HCEC 1CT (cell line): ENCODE data around the gene RAD50.

Experiments used
- DNase-seq: peaks from one replicate; pipeline ENCODE4 v3.0.0-alpha.2; 2017

RAD50 gene

DNA sequence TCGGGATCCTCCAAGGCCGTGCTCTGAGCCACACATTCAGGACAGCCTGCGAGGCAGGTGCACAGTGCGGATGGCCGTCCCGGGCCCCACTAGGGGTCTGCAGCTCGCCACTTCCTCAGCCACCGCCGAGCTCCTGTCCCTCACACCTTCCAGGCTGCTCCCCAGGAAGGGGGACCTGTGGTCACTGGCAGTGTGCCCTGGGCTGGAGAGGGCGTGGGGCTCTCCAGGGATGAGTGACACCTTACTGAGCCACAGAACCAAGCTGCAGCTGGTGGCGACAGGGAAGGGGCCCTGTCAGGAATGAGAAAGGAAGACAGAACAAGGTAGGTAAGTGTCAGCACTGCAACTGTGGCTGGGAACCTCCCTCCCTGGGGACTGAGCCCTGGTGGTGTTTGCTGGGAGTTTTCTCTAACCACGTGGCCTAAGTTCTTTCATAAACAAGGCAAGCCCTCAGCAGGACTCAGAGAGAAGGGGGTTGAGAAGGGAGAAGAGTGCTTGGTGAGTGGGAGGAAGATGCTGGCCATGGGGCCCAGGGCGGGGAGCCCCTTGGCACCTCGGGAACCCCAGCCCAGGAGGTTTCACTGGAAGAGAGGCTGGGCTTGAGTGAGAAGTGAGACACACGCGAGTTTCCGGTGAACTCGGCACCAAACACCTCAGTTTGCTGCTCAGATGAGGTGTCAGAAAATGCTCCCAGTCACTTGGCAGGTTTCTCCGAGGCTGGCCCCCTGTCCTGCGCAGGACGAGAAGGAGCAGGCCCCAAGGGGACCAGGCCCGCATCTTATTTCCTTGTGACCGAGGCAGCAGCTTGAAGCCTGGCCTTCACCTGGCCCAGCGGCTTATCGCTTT, 106.4 kb downstream of the RAD50 start:
- no peak for DNase-seq

DNA sequence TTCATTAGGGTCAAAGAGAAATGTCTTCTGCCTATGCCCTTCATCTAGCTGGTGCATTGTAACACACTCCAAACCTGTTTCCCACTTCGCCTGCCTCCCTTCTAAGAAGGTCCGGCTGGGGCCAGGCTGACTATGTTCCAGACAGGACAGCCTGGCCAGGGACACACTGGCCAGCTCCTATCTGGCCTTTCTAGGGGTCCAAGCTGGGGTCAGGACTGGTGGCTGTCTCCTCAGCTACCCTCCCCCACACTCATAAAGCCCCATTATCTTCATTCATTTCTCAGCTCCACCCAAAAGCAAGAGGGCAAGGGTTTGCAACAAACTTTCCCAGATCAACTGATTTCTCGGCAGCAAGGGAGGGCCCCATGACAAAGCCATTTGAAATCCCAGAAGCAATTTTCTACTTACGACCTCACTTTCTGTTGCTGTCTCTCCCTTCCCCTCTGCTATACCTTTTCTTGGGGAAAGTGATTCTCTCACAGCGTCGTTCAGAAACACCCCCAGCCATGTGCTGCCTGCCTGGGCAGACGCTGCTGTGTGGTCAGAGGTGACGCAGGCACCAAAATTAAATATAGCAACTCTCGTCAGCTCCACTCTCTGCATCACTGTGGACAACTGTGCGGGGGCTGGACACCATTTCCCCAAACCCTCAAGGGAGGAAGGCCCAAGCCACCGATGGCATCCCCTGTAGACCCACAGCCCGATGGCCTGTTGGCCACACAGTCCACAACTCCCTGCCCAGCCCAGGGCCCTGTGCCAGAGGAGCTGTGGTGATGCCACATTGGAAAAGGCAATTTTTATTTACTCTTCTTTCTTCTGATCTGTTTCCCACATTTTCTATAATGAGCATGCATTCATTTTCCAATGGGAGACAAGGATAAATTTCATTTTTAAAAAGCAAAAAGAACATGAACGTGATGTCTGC, 107.3 kb downstream of the RAD50 start:
- no peak for DNase-seq

DNA sequence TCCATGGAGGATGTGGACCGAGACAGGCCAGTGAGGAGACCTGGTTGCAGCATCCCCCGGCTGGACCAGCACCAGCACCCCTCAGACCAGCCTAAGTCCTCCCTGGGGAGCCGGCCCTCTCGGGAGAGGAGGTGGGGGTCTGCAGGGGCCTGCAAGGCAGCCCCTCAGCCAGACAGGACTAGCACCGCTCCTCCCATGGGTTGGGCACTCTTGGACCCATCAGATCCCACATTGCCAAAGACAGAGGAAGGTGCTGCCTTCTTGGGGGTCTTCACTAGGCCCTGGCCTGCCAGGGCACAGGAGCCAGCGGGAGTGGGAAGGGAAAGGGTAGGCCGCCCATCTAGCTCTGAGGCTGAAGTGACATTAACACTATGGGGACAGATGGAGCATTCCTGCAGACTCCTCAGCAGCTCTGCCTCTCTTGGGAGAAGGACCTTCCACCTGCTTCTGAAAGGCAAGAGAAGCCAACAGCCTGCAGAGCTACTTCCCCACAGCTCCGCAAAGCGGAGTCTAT, 108.0 kb downstream of the RAD50 start:
- no peak for DNase-seq

DNA sequence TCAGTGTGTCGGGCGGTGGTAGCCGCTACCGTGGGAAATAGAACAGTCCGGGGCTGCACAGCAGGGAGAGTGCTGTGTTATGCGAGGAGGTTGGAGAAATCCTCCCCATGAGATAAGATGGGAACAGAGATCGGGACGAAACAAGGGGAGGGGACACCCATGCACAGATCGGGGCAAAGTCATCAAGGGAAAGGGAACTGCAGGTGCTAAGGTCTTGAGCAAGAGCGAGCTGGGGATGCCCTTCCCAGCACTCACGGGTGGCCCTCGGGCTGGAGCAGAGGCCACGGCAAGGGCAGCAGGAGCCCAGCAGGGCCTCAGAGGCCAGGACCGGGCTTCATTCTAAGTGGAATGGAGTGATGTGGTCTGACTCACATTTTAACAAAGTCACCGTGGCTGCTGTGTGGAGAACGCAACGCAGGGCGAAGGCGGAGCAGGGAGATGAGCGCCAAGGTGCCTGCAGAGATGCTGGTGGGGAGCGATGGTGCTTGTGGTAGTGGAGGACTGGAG, 108.8 kb downstream of the RAD50 start:
- DNase-seq: no peak

DNA sequence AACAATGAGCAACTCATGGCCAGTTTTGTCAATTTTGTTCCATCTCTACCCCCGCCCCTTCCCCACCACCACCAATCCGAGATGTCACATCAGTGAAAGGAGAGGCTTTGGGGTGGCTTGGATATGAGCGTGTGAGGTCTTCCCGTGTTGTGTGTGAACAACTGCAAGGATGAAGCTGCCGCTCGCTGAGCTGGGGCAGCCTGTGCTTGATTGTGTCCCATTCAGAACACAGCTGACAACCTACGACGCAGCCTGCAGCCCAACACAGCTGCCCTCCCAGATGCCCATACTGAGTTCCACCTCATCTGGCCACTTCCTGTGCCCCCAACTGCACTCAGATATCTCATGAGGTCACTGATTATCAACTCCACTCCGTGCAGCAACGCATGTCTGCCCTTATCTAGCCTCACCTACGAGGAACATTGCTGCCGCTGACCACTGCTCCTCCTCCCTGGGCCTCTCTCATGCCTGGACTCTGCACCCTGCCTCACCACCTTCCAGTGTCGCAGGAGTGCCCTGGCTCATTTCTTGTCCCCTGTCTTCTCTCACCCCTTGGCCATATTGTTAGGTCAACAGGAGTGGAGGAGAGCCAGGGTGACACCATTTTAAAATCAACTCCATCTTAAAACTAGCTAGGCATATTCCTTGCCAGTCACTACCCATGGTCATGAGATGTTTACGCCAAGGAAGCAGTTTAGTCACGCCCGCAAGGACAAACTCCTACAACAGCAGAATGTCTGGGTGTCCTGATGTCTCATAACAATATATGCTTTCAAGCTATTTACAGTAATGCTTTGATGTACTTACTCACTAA, 109.7 kb downstream of the RAD50 start:
- DNase-seq: no peak

DNA sequence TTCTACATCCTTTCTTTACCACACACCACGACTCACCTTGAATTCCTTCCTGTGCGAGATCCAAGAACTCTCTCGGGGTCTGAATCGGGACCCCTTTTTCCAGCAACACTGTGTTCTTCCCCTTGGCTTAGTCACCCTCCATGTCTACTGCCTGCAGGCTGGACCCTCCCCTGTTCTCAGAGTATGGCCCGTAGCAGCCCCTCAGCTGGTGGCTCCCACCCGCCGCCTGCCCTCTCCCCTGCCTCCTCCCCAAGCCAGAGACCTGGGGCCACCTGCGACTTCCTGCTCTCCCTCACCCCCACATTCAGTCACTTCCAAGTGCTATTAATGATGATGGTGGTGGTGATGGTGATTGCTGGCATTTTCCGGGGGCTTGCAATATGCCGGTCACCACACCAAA, 110.5 kb downstream of the RAD50 start:
- no peak for DNase-seq

DNA sequence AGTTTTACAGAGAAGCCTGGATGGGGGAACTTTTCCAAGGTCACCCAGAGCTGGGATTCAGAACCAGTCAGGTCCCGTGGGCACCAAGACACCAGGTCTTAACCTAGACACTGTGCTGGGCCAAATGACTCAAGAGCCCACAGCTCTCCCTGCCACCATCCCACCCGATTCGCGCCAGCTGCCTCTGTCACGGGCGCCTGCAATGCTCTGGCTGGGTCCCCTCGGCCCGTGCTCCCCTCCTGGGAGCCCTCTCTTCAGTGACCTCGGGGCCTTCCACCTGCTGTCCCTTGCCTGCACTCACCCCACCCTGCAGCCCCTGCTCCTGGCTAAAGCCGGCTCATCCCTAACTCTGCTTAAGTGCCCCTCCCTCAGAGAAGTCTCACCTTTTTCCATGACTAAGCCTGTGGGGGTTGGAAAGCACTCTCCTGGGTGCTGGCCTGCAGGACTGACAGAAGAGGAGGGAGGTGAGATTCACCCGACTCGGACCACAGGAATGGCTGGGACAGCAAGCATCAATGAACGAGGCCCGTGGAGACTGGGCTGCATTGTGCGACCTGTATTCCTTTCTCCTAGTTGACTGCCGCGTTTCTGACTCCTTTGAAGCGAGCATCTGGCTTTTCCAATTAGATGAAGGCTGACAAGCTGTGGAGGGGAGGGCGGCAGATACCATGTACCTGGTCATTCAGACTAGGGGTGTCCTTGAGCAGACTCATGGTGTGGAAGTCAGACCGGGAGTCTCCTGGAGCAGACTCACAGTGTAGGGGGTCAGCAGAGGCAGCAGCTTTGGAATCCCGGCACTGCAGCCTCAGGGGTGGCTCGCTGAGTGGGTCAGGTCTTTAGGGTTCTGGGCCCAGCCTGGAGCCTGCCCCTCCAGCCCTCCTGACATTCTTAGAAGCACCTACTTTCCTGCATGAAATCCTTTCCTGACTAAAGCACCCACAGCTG, 111.3 kb downstream of the RAD50 start:
- DNase-seq: no peak

DNA sequence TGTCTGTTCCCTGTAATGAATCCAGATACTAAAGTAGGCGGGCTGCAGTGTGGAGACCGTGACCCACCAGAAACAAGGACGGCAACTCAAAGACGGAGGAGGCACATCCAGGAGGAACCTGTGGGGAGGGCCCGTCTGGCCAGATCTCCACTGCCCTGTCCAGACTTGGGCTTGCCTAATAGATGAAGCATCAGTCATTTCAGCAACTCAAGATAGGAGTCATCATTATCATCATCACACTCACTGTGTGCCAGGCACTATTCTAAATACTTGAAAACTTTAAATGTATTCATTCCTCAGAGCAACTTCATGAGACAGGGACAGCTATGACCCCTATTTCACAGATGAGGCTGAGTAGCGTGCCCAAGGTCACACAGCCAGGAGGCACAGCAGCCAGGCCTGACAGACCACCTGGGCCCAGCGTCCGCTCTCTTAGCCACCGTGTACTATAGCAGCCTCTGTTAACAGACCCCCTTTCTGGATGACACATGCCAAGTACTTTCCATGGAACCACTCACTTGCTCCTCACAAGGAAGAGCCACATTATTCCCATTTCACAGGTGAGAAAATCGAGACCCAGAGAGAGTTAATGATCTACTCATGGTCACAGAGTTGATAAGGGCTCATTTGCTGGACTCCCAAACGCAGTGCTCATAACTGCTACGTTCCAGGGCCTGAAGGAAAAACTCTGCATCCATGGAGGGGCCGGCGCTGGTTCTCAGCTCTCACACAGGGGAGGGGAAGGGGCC, 112.1 kb downstream of the RAD50 start:
- no peak for DNase-seq

DNA sequence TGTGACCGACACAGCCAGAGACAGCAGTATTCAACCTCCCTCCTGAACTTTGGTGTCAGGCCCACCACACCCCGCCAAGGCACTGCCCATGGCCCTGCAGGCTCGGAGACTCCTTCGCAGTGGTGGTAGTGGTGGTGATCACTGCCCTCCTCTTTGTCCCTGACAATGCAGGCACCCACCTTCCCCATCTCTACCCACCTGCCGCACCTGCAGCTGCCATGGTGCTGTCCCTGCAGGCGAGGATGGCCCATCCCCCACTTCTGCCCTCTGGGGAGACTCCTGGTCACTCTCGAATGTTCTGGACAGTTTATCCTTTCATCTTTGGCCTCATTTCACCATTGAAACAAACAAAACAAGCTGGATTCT, 112.7 kb downstream of the RAD50 start:
- no peak for DNase-seq

DNA sequence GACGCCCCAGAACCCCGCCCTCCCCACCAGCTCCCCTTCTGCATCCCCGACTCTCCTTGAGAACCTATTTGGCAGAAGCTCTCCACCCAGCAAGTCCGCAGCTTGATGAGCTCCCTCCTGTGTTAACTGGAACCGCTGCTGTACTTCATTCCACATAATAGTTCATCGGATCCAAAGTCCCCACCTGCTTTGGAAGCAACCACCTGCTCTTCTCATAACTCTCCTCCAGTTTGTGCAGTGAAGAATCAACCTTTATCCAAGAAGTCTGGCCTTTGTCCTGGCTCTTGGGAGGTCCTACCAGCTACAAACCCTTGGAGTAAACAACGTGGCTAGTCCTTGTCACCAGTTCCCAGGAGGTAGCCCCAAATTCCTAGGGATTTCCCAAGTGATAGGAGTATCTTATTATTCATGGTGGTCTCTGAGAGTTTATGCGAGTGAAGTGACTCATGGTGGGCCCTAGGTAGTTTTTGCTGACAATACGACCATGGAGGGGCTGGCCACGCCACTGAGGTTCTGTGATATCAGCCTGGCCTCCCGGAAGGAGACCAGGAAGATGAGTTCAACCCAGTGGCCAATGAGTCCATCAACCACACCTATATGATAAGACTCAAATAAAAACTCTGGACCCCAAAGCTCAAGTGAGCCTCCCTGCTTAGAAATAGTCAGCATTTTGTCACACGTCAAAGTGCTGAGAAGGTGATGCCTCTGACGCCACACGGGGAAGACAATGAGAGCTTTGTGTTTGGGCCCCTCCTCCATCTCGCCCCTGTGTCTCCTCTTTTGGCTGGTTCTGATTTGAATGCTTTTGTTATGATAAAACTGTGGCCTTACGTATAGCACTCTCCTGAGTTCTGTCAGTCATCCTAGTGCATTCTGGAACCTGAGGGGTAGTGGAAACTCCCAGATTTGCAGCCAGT, 113.4 kb downstream of the RAD50 start:
- DNase-seq: no peak

DNA sequence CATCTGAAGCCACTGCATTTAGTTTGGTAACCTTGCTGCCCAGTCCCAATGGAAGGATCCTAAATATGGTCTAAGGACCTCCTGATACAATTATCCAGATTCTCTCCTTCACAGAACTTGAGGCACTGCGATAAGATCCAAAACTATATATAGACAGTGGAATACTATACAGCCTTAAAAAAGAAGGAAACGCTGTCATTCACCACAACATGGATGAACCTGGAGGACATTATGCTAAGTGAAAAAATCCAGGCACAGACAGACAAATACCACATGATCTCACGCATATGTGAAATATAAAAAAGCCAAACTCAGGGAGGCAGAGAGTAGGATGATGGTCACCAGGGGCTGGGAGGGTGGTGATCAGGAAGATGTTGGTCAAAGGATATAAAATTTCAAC, 114.2 kb downstream of the RAD50 start:
- no peak for DNase-seq

DNA sequence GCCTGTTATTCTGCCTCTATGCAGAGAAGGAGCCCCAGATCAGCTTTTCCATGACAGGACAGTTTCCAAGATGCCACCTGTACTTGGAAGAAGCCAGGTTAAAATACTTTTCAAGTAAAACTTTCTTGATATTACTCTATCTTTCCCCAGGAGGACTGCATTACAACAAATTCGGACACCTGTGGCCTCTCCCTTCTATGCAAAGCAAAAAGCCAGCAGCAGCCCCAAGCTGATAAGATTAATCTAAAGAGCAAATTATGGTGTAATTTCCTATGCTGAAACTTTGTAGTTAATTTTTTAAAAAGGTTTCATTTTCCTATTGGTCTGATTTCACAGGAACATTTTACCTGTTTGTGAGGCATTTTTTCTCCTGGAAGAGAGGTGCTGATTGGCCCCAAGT, 116.7 kb downstream of the RAD50 start:
- DNase-seq: no peak

DNA sequence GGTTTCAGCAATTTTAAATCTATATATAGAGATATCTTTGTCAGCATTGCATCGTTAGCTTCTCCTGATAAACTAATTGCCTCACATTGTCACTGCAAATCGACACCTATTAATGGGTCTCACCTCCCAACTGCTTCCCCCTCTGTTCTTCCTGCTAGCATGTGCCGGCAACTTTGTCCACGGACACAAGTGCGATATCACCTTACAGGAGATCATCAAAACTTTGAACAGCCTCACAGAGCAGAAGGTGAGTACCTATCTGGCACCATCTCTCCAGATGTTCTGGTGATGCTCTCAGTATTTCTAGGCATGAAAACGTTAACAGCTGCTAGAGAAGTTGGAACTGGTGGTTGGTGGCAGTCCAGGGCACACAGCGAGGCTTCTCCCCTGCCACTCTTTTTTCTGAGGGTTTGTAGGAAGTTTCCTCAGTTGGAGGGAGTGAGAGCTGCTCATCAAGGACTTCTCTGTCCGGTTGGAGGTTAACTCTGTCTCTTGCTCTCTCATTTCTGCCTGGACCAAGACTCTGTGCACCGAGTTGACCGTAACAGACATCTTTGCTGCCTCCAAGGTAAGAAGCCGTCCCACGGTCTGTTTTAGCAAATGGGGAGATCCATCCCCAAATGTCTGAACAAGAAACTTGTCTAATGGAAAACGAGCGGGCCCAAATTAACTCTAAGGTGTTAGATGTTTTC, 117.3 kb downstream of the RAD50 start, which contains the start of gene IL4:
IL4 (plus strand) TSS at position 51 of the 692 bp plus-strand sequence; CDS start at position 113, 62 bp downstream.
- no peak for DNase-seq

DNA sequence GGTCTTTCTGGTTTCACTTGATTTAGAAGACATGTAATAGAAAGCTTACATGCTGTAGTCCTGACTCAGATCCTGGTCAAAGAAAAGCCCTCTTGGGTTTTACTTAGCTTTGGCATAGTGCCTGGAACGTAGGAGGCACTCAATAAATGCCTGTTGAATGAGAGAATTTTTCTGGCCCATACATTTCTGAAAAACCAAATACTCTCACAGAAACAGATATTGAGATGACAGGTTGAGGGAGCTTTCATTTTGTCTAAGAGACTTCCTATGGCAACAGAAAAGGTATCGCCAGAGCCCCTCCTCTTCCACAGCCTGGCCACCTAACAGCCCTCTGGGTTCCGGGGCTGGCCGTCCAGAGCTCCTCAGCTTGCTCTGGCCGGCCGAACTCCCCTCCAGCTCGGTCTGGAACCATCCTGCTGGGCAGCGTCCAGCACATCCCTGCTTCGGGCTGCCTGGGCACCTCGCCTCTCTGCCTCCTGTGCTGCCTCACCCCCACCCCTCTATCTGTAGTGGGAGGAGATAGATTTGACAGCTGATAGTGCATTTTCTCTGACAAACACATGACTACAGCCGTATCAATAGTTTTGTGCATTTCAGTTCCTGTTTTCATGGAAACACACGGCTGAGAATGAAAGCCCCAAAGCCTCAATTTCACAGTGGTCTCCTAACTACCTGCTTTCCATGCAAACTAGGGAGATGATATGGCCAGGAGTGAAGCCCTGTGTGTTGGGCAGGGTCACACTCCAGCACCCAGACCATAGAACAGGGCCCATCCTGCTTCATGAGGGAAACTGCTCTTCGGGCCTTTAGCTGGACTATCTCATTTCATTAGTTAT, 118.1 kb downstream of the RAD50 start:
- peak; percentile 96 for DNase-seq

DNA sequence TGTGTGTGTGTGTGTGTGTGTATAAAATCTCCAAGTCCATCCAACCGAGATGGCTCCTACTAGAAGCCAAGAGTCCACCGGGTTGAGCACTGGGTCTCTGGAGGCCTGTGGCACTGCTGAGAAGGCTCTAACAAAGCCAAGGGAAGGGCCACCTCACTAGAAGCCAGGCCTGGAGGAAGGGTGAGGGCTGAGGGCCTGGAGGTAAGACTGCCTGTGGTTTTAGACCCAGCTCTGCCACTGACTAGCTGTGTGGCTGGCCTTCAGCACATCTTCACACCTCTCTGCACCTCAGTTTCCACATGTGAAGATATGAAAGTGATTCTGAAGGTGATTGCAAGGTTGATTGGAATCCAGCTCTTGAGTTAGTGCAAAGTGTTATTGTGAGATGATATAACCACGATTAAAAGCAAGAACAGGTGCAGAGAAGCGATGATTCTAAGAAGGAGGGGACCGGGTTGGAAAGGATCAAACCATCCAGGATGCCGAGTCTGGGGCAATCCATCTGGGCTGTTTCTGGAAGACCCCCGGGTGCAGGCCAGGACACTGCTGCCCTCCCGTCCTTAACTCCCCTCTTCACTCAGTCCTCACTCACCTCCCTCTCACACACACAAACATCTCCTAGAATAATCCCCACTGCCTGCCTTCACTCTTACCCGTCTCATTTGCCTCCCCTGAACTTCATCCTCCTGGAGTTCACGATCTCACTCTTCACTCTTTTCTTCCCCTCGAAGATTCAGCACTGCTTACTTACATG, 119.3 kb downstream of the RAD50 start:
- DNase-seq: no peak

DNA sequence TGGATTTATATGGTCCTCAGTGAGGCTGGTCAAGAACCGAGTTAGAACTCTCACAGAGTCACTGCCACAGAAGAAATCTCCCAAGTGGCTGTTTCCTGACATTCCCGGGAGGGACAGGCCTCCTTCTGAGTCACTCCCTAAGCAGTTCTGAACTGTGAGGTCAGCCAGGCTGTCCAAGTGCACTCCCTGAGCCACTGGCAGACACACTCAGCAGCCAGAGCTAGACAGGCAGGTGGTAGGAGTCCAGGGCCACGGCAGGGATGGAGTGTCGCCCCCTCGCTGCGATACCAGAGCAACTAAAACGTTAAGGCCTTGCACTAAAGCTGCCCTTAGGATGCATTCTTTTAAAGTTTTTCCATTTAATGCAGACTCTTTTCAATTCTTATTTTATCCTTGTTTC, 120.4 kb downstream of the RAD50 start:
- peak; percentile 93 for DNase-seq
